DMS 273 (cell line): Measurements from ENCODE around the gene NCAPD2.
"Not testable (repeated sequence)": the region's sequence is repeated elsewhere in the genome, so short reads cannot be mapped to it uniquely, and the experiment has no call there.

ENCODE experiments used
- DNase-seq: peaks from one replicate; lab custom pipeline; 2025; ENCODE audit not compliant: unreplicated experiment; lab: John Stamatoyannopoulos, UW

NCAPD2 gene

GRCh38 chr12:6492838-6493496 lies 935 bp upstream of the NCAPD2 start, which contains the start of gene MRPL51:
MRPL51 (minus strand) TSS chr12:6493262; CDS start chr12:6493136, 126 bp downstream.
- DNase-seq, result peak; percentile 97

GRCh38 chr12:6494258-6494743 lies 399 bp downstream of the NCAPD2 start:
- peak; percentile 57 for DNase-seq

DNA sequence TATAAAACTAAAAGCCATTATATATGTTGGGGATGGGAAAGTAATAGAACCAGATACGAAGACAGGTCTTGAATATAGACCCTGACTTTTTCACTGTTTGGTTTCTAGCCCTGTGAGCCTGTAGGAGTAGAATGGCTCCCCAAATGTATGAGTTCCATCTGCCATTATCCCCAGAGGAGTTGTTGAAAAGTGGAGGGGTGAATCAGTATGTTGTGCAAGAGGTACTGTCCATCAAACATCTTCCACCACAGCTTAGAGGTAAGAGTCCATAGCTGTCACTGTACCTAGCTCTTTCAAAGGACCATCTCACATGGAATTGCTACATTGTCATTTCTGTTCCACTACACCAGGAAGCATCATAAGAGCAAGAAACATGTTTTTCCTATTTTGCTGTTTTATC lies 1.1 kb downstream of the NCAPD2 start:
- no peak for DNase-seq

DNA sequence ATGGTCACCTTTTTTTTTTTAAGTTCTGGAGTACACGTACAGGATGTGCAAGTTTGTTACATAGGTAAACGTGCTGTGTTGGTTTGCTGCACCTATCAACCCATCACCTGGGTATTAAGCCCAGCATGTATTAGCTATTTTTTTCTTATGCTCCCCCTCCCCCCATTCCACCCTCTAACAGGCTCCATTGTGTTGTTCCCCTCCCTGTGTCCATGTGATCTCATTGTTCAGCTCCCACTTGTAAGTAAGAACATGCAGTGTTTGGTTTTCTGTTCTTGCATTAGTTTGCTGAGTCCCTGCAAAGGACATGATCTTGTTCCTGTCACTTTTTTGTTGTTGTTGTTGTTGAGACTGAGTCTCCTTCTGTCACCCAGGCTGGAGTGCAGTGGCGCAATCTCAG lies 3.4 kb downstream of the NCAPD2 start:
- not testable (repeated sequence) for DNase-seq

- no peak for DNase-seq
Measured at GRCh38 chr12:6500466-6500865, 6.6 kb downstream of the NCAPD2 start.

GRCh38 chr12:6507102-6507998 lies 13.4 kb downstream of the NCAPD2 start:
- DNase-seq, result no peak

- no peak for DNase-seq
Measured at GRCh38 chr12:6508087-6508486, 14.2 kb downstream of the NCAPD2 start.

DNA sequence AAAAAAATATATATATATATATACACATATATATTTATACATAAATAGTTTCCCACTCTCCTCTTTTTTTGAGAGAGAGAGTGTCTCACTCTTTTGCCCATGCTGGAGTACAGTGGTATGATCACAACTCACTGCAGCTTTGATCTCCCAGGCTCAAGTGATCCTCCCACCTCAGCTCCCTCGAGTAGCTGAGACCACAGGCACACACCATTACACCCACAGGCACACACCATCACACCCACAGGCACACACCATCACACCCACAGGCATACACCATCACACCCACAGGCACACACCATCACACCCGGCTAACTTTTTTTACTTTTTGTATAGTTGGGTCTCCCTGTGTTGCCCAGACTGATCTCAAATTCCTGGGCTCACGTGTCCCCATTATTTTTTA lies 26.3 kb downstream of the NCAPD2 start:
- DNase-seq, result no peak

- DNase-seq, result no peak
Measured at GRCh38 chr12:6522193-6522592, 28.3 kb downstream of the NCAPD2 start.

DNA sequence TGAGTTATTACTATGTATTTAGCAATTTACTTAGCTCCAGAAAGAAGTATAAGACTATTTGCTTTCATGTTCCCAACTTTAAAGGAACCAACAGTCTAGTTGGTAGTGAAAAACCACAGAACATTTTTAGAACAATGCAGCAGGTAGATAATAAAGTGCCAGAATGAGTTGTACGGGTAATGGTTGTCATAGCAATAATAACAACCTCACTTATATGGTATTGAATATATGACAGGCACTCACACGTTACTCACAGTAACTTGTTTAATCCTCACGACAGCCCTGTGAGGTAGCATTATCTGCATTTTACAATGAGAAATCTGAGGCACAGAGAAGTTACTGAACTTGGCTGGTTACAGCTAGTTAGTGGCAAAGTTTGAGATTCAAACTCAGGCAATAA lies 29.8 kb downstream of the NCAPD2 start:
- no peak for DNase-seq

GRCh38 chr12:6524648-6525047 lies 30.7 kb downstream of the NCAPD2 start:
- DNase-seq, result no peak

- no peak for DNase-seq
Measured at GRCh38 chr12:6526201-6526600, 32.3 kb downstream of the NCAPD2 start.

GRCh38 chr12:6526766-6527525 lies 33.0 kb downstream of the NCAPD2 start:
- no peak for DNase-seq

- DNase-seq, result no peak
Measured at GRCh38 chr12:6527711-6528110, 33.8 kb downstream of the NCAPD2 start.

- DNase-seq, result no peak
Measured at GRCh38 chr12:6528539-6529235, 34.8 kb downstream of the NCAPD2 start.

DNA sequence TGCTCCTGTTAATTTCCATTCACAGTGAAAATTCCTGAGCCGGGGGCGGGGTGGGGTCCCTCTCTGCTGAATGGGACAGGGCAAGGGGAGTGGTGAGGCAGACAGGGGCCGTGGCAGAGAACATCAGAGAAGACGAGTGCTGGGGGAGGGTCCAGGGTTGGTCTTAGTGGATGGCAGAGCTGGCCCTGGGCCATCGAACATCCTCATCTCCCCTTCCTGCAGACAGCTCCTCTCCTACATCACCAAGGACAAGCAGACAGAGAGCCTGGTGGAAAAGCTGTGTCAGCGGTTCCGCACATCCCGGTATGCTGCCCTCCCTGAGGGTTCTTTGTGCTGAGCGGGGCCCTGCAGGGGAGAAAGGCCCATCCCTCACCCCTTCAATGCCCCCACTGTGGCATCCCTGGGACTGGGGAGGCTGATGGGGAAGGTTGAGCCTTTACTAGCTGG lies 35.4 kb downstream of the NCAPD2 start:
- no peak for DNase-seq

GRCh38 chr12:6530576-6531260 lies 36.8 kb downstream of the NCAPD2 start:
- DNase-seq, result no peak

DNA sequence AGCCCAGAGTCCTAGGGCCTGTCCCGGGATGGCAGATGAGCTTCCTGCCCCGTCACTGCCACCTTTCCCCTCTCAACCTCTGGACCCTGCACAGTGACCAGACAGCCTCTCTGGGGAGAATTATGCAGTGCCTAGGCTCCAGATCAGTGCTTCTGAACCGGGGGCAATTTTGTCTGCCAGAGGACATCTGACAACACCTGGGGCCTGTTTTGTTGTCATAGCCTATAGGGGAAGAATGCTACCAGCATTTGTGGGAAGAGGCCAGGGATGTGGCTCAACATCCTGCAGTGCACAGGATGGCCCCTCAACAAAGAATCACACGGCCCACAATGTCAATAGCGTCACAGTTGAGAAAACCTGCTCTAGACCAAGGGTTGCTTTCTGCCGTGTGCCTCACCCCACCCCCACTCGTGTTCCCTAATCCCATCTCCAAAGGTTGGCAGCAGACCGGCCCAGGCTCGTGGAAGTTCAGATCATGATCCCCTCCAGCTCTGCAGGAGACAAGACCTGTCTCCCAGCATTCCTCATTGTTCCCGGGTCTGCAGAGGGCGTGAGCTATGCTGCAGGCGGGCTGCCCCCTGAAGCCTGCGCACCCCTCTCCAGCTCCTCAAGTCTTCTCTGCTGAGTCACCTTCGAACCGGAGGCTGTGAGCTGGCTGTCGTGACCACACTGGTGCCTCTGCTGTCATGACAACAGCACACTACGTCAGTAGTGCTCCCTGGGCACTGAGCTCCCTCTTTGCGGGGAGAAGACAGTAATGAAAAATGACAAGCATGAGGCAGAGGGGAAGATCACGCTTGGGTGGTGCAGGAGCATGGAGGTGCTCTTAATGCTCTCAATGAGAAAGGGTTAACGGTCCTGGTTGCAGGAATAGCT lies 38.4 kb downstream of the NCAPD2 start:
- DNase-seq, result peak; percentile 54
